Activated CD4-positive, alpha-beta T cell treated with anti-CD3 and anti-CD28 coated beads, Interleukin-2, amount 10 ng/mL, durations not matched to agents 24 days and 14 days (primary cell): ENCODE results near the gene ST6GALNAC5. TPM values are rescaled to one million over a fixed set of nuclear protein-coding genes. Genes with fewer than 3 reads are reported as not detected.

Experiments used
- DNase-seq: peaks from one replicate; pipeline ENCODE4 v3.0.0; 2022
- H3K27ac Mint-ChIP-seq: one replicate; pipeline ENCODE4 v1.8.0; 2022; ENCODE audit warnings: mild to moderate bottlenecking, mixed read lengths
- H3K27me3 Mint-ChIP-seq: one replicate; pipeline ENCODE4 v1.8.0; 2022; ENCODE audit warnings: mixed read lengths
- H3K36me3 Mint-ChIP-seq: one replicate; pipeline ENCODE4 v1.8.0; 2022; ENCODE audit warnings: low read depth, mild to moderate bottlenecking, mixed read lengths
- H3K4me1 Mint-ChIP-seq: one replicate; pipeline ENCODE4 v1.8.0; 2021; ENCODE audit warnings: mixed read lengths
- H3K4me3 Mint-ChIP-seq: one replicate; pipeline ENCODE4 v1.8.0; 2022; ENCODE audit warnings: mild to moderate bottlenecking, moderate library complexity, mixed read lengths
- H3K9me3 Mint-ChIP-seq: one replicate; pipeline ENCODE4 v1.8.0; 2021; ENCODE audit warnings: mixed read lengths
- intact Hi-C: fragments of 100-400 bp; cut with micrococcal nuclease; formaldehyde crosslinking; loops from one replicate; pipeline ENCODE4 v1.15.1; 2023
- total RNA-seq: library from RNA; stranded (reverse); gene quantifications from 2 replicates; pipeline ENCODE4 v1.2.3, GENCODE V29; 2022

ST6GALNAC5 gene
- total RNA-seq, 1 donor from 2014 or later, result not detected

GRCh38 chr1:76933847-76934815, 66.9 kb downstream of the ST6GALNAC5 start:
- no peaks in the 10 kb centered on the region for H3K36me3 Mint-ChIP-seq
- H3K9me3 Mint-ChIP-seq, result peaks cover 8% of the 10 kb centered on the region
- intact Hi-C loops, result no loop called here

GRCh38 chr1:76938304-76938703, 71.0 kb downstream of the ST6GALNAC5 start:
- Mint-ChIP-seq H3K9me3 (no peaks in the 10 kb centered on the region), H3K27ac (no peak overlapping the region), H3K27me3 (peaks cover 1% of the 10 kb centered on the region), H3K36me3 (no peaks in the 10 kb centered on the region), H3K4me1 (no peaks in the 10 kb centered on the region), H3K4me3 (no peak overlapping the region)
- no peak for DNase-seq
- intact Hi-C loops, result no loop called here

More at GRCh38 chr1:76933847-76934815, 66.9 kb downstream of the ST6GALNAC5 start:
- no peaks in the 10 kb centered on the region for H3K4me1 Mint-ChIP-seq
- no peak for DNase-seq
- H3K4me3 Mint-ChIP-seq, result no peak overlapping the region
- no peak overlapping the region for H3K27ac Mint-ChIP-seq
- H3K27me3 Mint-ChIP-seq, result peaks cover 6% of the 10 kb centered on the region

GRCh38 chr1:76939050-76939816, 72.0 kb downstream of the ST6GALNAC5 start:
- intact Hi-C loops, result no loop called here
- DNase-seq, result no peak
- H3K4me3 Mint-ChIP-seq, result no peak overlapping the region
- H3K27me3 Mint-ChIP-seq, result peaks cover 1% of the 10 kb centered on the region
- H3K27ac Mint-ChIP-seq, result no peak overlapping the region
- no peaks in the 10 kb centered on the region for H3K9me3 Mint-ChIP-seq
- H3K4me1 Mint-ChIP-seq, result no peaks in the 10 kb centered on the region
- H3K36me3 Mint-ChIP-seq, result no peaks in the 10 kb centered on the region

- H3K4me3 Mint-ChIP-seq, result no peak overlapping the region
- H3K4me1 Mint-ChIP-seq, result no peaks in the 10 kb centered on the region
- no peaks in the 10 kb centered on the region for H3K9me3 Mint-ChIP-seq
- peaks cover 2% of the 10 kb centered on the region for H3K27me3 Mint-ChIP-seq
- DNase-seq, result no peak
- H3K36me3 Mint-ChIP-seq, result no peaks in the 10 kb centered on the region
- no peak overlapping the region for H3K27ac Mint-ChIP-seq
- intact Hi-C loops, result no loop called here
Measured at GRCh38 chr1:76939817-76940216, 72.5 kb downstream of the ST6GALNAC5 start.

GRCh38 chr1:76940571-76941335, 73.5 kb downstream of the ST6GALNAC5 start:
- Mint-ChIP-seq H3K27me3 (peaks cover 5% of the 10 kb centered on the region), H3K4me3 (no peak overlapping the region), H3K36me3 (no peaks in the 10 kb centered on the region), H3K9me3 (no peaks in the 10 kb centered on the region), H3K4me1 (no peaks in the 10 kb centered on the region), H3K27ac (no peak overlapping the region)
- no peak for DNase-seq
- intact Hi-C loops, result no loop called here

GRCh38 chr1:76942549-76942948, 75.3 kb downstream of the ST6GALNAC5 start:
- intact Hi-C loops, result no loop called here
- DNase-seq, result no peak
- Mint-ChIP-seq H3K27me3 (peaks cover 4% of the 10 kb centered on the region), H3K36me3 (no peaks in the 10 kb centered on the region), H3K9me3 (no peaks in the 10 kb centered on the region), H3K4me1 (no peaks in the 10 kb centered on the region), H3K4me3 (no peak overlapping the region), H3K27ac (no peak overlapping the region)

GRCh38 chr1:76944942-76945341, 77.7 kb downstream of the ST6GALNAC5 start:
- Mint-ChIP-seq H3K9me3 (no peaks in the 10 kb centered on the region), H3K36me3 (no peaks in the 10 kb centered on the region), H3K27me3 (peaks cover 4% of the 10 kb centered on the region), H3K4me1 (no peaks in the 10 kb centered on the region), H3K4me3 (no peak overlapping the region), H3K27ac (no peak overlapping the region)
- intact Hi-C loops, result no loop called here
- DNase-seq, result no peak

GRCh38 chr1:76948846-76949245, 81.6 kb downstream of the ST6GALNAC5 start:
- peaks cover 4% of the 10 kb centered on the region for H3K27me3 Mint-ChIP-seq
- no peak overlapping the region for H3K4me3 Mint-ChIP-seq
- H3K4me1 Mint-ChIP-seq, result no peaks in the 10 kb centered on the region
- intact Hi-C loops, result no loop called here
- no peak for DNase-seq
- H3K36me3 Mint-ChIP-seq, result no peaks in the 10 kb centered on the region
- H3K9me3 Mint-ChIP-seq, result no peaks in the 10 kb centered on the region
- no peak overlapping the region for H3K27ac Mint-ChIP-seq

GRCh38 chr1:76949503-76949902, 82.2 kb downstream of the ST6GALNAC5 start:
- H3K4me3 Mint-ChIP-seq, result no peak overlapping the region

GRCh38 chr1:76950306-76950705, 83.0 kb downstream of the ST6GALNAC5 start:
- intact Hi-C loops, result no loop called here
- no peaks in the 10 kb centered on the region for H3K4me1 Mint-ChIP-seq
- H3K36me3 Mint-ChIP-seq, result no peaks in the 10 kb centered on the region
- no peaks in the 10 kb centered on the region for H3K9me3 Mint-ChIP-seq
- no peak overlapping the region for H3K4me3 Mint-ChIP-seq
- no peak overlapping the region for H3K27ac Mint-ChIP-seq
- no peaks in the 10 kb centered on the region for H3K27me3 Mint-ChIP-seq
- DNase-seq, result no peak

More at GRCh38 chr1:76949503-76949902, 82.2 kb downstream of the ST6GALNAC5 start:
- no peaks in the 10 kb centered on the region for H3K36me3 Mint-ChIP-seq
- no peak overlapping the region for H3K27ac Mint-ChIP-seq
- intact Hi-C loops, result no loop called here
- no peak for DNase-seq
- H3K27me3 Mint-ChIP-seq, result peaks cover 4% of the 10 kb centered on the region
- no peaks in the 10 kb centered on the region for H3K9me3 Mint-ChIP-seq
- H3K4me1 Mint-ChIP-seq, result no peaks in the 10 kb centered on the region

- no peaks in the 10 kb centered on the region for H3K4me1 Mint-ChIP-seq
- intact Hi-C loops, result no loop called here
- H3K27ac Mint-ChIP-seq, result no peak overlapping the region
- no peaks in the 10 kb centered on the region for H3K36me3 Mint-ChIP-seq
- no peaks in the 10 kb centered on the region for H3K27me3 Mint-ChIP-seq
- no peaks in the 10 kb centered on the region for H3K9me3 Mint-ChIP-seq
- no peak for DNase-seq
- H3K4me3 Mint-ChIP-seq, result no peak overlapping the region
Measured at GRCh38 chr1:76951153-76951552, 83.9 kb downstream of the ST6GALNAC5 start.

GRCh38 chr1:76955652-76956051, 88.4 kb downstream of the ST6GALNAC5 start:
- no peaks in the 10 kb centered on the region for H3K27me3 Mint-ChIP-seq
- H3K4me1 Mint-ChIP-seq, result no peaks in the 10 kb centered on the region
- no peak overlapping the region for H3K27ac Mint-ChIP-seq
- no peak overlapping the region for H3K4me3 Mint-ChIP-seq
- no peak for DNase-seq
- H3K36me3 Mint-ChIP-seq, result no peaks in the 10 kb centered on the region
- no peaks in the 10 kb centered on the region for H3K9me3 Mint-ChIP-seq
- intact Hi-C loops, result no loop called here

- Mint-ChIP-seq H3K36me3 (no peaks in the 10 kb centered on the region), H3K4me1 (no peaks in the 10 kb centered on the region), H3K27ac (no peak overlapping the region), H3K9me3 (no peaks in the 10 kb centered on the region), H3K4me3 (no peak overlapping the region), H3K27me3 (peaks cover 2% of the 10 kb centered on the region)
- intact Hi-C loops, result no loop called here
- DNase-seq, result no peak
Measured at GRCh38 chr1:76957961-76958360, 90.7 kb downstream of the ST6GALNAC5 start.
